ENCODE results near the gene RBMX2.
"Not testable (repeated sequence)": the region's sequence is repeated elsewhere in the genome, so short reads cannot be mapped to it uniquely, and the experiment has no call there.

Gene RBMX2, protein sequence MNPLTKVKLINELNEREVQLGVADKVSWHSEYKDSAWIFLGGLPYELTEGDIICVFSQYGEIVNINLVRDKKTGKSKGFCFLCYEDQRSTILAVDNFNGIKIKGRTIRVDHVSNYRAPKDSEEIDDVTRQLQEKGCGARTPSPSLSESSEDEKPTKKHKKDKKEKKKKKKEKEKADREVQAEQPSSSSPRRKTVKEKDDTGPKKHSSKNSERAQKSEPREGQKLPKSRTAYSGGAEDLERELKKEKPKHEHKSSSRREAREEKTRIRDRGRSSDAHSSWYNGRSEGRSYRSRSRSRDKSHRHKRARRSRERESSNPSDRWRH
- total RNA-seq, result 15.2 to 34.9 (median 32.9) reads per million in 3 experiments

GRCh38 chrX:130401415-130402207 is at the start of gene RBMX2:
Gene RBMX2 (plus strand): TSS chrX:130401987. CDS start chrX:130402033, 46 bp downstream.
- DNase-seq, result peak; percentile 71

- DNase-seq, result not testable (repeated sequence)
Observed at GRCh38 chrX:130352050-130352449, 49.7 kb upstream of the RBMX2 start.

- DNase-seq, result no peak
Observed at GRCh38 chrX:130376077-130376476, 25.7 kb upstream of the RBMX2 start.

DNA sequence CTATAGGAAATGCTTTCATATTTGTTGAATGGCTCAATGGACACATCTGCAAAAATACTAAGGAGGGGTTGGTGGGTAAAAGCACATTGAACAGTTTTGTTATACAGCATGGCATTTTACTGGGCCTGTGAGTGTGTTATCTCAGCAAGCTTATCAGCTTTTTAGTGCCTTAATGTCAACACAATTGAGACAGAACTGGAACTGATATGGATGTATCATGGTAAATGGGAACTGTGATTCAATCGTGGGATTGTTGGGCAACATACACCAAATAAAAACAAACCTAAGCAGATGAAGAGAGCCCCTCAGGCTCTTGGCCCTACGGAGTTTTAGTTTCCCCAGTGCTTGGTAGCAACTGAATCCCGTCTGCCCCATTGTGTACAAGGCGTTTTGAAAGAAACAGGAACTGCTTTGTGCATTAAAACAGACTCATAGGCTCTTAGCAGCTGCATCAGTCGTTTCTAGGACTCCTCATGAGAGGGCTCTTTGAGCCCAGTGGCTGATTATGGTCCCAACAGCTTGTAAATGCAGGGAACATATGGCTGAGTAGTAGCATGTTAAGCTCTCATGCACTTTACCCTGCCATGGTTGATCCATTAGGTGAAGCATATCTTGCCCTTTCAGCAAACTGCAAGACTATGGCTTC is 23.6 kb upstream of the RBMX2 start:
- no peak for DNase-seq

GRCh38 chrX:130385520-130385919 is 16.3 kb upstream of the RBMX2 start, which contains the start of gene GPR119:
Gene GPR119 (minus strand): TSS chrX:130385674. CDS start chrX:130385447, 227 bp downstream.
- DNase-seq, result no peak

DNA sequence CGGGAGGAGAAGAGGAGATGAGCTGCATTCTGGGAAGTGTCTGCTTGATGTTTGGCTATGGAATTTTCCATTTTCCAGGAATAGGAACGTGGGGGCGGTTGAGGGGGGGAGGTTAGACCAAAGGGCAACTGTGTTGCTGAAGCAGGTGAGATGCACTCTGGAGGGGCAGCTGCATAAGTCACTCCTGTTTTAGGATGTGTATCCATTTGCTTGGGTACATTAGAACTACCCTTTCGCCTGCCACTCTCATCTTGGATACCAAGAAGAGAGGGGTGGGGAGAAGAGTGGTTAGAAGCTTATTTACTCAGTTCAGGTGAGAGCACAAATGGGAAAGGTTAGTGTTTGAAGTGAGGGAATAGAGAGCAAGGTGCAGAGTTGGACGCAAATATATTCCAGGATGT is 15.4 kb upstream of the RBMX2 start:
- no peak for DNase-seq

DNA sequence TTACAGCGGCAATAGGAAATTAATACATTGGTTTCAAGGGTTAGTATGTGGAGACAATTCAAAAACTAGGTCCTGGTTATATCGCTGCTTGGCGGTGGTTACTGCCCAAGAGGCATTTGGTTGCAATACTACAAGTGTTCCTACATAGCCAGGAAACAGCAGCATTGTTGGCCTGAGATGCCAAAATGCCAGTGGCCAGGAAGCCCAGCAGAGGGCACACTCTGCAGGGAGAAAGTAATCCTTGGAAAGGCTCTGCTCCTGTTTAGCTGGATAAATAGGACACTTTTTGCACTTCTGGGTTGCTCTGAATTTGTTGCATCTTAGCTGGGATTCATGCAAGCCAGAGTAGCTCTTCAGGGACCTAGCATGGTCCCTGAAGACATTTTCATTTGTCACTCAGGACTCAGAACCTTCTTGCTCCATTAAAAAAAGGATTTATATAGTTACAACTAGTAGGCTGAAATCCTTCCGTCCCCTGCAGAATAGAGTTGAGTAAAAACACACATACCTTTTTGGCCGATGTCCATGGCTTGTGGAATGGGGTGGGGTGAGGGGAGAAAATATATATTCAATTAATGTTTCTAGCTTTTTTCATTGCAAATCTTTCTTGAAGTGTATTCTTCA is 8.2 kb upstream of the RBMX2 start:
- DNase-seq, result no peak

GRCh38 chrX:130395341-130395740 is 6.4 kb upstream of the RBMX2 start:
- no peak for DNase-seq

DNA sequence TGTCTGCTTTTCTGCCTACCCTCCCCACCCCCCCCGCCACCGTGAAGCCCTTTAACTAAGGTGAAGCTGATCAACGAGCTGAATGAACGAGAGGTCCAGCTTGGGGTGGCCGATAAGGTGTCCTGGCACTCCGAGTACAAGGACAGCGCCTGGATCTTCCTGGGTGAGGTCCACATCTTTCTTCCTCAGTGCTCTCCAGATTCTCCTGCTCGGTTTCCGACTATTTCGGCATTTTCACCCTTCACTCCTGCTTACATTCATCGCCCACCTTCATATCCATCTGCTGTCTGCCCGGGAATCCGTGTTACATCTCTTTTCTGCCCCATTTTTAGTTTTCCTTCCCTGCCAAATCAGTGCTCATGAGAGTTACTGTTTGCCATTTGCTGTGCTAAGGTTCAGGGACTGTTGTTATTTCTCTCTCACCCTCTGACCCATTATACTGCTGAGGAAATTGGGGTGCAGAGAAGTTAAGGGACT is 459 bp downstream of the RBMX2 start:
- DNase-seq, result peak; percentile 1

DNA sequence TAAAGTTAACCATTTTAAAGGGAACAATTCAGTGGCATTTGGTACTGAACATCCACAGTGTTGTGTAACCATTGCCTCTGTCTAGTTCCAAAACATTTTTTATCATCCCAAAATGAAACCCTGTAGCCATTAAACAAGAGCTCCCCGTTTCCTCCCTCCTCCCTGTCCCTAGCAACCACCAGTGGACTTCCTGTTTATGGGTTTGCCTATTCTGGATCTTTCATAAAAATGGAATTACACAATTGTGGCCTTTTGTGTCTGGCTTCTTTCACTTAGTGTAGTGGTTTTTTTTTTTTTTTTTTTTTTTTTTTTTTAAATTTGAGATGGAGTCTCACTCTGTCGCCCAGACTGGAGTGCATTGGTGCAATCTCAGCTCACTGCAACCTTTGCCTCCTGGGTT is 11.6 kb downstream of the RBMX2 start:
- no peak for DNase-seq

DNA sequence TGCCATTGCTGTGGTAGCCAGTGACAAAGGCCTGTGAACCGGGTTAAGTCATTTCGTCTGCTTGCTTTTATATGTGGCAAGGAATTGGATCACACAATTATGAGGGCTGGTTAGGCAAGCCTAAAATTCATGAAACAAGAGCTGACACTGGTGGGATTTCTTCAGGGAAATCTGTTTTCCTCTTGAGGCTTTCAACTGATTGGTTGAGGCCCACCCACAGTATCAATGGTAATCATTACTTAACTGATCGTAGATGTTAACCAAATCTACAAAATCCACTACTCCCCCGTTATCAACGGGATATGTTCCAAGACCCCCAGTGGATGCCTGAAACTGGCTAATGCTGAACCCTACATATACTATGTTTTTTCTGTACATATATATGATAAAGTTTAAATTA is 13.0 kb downstream of the RBMX2 start:
- no peak for DNase-seq

DNA sequence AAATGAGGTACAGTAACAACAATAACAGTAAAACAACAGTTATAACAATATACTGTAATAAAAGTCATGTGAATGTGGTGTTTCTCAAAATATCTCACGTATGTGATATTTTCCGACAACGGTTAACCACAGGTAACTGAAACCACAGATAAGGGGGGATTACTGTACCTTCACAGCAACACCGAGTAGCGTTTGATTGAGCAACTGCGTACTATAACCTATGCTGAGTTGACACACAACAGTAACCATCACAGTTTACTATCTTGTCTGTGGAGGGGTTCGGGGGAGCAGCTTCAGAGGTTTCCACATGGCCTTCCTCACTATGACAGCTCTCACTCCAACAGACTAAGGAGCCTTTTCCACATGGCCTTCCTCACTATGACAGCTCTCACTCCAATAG is 13.4 kb downstream of the RBMX2 start:
- no peak for DNase-seq

GRCh38 chrX:130416785-130417184 is 15.0 kb downstream of the RBMX2 start:
- DNase-seq, result no peak

- DNase-seq, result no peak
Observed at GRCh38 chrX:130418066-130418465, 16.3 kb downstream of the RBMX2 start.

GRCh38 chrX:130418740-130419139 is 17.0 kb downstream of the RBMX2 start:
- DNase-seq, result no peak

GRCh38 chrX:130419263-130419662 is 17.5 kb downstream of the RBMX2 start:
- no peak for DNase-seq

DNA sequence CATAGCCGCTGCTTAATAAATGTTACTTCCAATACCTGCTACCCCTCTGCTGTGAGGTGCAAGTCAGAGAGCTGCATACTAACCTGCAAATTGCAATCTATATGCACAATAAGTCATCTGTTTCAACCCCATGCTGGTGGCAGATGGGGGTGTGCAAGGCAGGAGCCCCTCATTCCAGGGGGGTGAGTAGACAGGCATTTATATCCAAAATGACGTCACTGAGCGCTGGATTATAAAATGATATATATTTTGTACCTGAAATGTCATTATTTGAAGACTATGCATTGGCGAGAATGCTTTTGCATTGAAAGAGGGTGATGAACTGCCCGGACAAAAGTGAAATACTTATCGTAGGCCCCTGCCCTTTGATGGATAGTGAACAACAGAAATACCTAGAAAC is 24.7 kb downstream of the RBMX2 start:
- no peak for DNase-seq

DNA sequence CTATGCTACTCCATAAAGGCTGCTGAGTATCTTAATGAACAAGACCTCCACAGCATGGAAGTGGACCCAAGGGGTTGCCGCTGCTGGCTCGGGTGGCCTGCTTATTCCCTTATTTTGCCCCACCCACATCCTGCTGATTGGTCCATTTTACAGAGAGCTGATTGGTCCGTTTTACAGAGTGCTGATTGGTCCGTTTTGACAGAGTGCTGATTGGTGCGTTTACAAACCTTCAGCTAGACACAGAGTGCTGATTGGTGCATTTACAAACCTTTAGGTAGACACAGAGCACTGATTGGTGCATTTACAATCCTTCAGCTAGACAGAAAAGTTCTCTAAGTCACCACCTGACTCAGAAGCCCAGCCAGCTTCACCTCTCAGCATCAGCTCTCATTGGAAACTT is 27.4 kb downstream of the RBMX2 start:
- not testable (repeated sequence) for DNase-seq

DNA sequence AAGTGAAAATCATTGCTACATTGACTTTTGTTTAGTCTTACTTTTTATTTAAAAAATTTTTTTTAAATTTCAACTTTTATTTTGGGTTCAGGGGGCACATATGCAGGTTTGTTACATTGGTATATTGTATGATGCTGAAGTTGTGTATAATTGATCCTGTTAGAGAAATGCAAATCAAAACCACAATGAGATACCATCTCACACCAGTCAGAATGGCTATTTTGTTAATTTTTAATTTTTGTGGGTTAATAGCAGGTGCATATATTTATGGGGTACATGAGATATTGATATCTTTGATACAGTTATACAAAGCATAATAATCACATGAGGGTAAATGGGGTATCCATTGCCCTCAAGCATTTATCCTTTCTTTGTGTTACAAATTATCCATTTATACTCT is 34.1 kb downstream of the RBMX2 start:
- DNase-seq, result no peak

DNA sequence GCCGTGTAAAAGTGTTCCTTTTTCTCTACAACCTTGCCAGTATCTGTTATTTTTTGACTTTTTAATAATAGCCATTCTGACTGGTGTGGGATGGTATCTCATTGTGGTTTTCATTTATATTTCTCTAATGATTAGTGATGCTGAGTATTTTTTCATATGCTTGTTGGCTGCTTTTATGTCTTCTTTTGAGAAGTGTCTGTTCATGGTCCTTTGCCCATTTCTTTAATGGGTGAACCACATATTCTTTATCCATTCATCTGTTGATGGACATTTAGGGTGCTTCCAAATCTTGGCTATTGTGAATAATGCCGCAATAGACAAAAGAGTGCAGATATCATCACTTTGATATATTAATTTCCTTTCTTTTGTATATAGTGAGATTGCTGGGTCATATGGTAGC is 36.2 kb downstream of the RBMX2 start:
- not testable (repeated sequence) for DNase-seq

- DNase-seq, result no peak
Observed at GRCh38 chrX:130443875-130444274, 42.1 kb downstream of the RBMX2 start.

GRCh38 chrX:130444641-130445336 is 43.0 kb downstream of the RBMX2 start:
- no peak for DNase-seq
